K562 (cell line): Measurements from ENCODE around the gene NDUFA13. TPM values are rescaled to one million over a fixed set of nuclear protein-coding genes. Genes with fewer than 3 reads are reported as not detected.

ENCODE experiments used
- ATAC-seq: fragments of 200-7000 bp; cut with Tn5 transposase; 3 replicates; pipeline ENCODE4 v1.9.1; 2020; ENCODE audit warnings: moderate library complexity
- BruUV-seq: library from RNA; stranded (reverse); fragments of 400-500 nt; replicated peaks from 2 replicates; lab custom pipeline; 2021; lab: Mats Ljungman, UMichigan
- CTCF ChIA-PET: fragments of 300-600 bp; formaldehyde crosslinking; extraction: SDS; loops from one replicate; lab custom pipeline; 2021; ENCODE audit warnings: low intra/inter-chr PET ratio; lab: Yijun Ruan, JAX
- POLR2A ChIA-PET: fragments of 300-600, 350-650 bp; sonication (Branson Sonifier 250); formaldehyde crosslinking; extraction: SDS; loops from one replicate; lab custom pipeline; 2021; ENCODE audit warnings: antibody characterized with exemption, inconsistent platforms; lab: Yijun Ruan, JAX
- DNase-seq, 4 experiments: peaks; one replicate each; pipeline versions ENCODE4 v3.0.0 to v3.0.0-alpha.2; 2011 to 2018; ENCODE audit warnings: low spot score in 3 of 4, mixed read lengths in 3 of 4; ENCODE audit errors: extremely low read depth in 1 of 4
- FAIRE-seq: peaks from 2 replicates; lab custom pipeline; 2011; peaks lifted over from hg19 to GRCh38; lab: Jason Lieb, UNC
- H2AFZ ChIP-seq: 2 replicates; pipeline ENCODE4 v1.6.0; 2011; ENCODE audit warnings: low read depth, low read length, control low read depth, inconsistent platforms
- H3K27ac ChIP-seq: fragments of 200-600 bp; 3 replicates; pipeline ENCODE4 v1.8.0; 2011; ENCODE audit warnings: low read depth, mild to moderate bottlenecking, control low read depth, inconsistent platforms, low read length, moderate library complexity, mixed read lengths; ENCODE audit errors: extremely low read depth
- H3K27me3 ChIP-seq, 2 experiments: fragments of 300-600 bp in 1 of 2; 2 replicates in 1 of 2; 3 replicates in 1 of 2; pipeline versions ENCODE4 v1.6.0 to v1.8.0; 2011; ENCODE audit warnings: inconsistent platforms in 2 of 2, low read length in 2 of 2, mild to moderate bottlenecking in 1 of 2, mixed read lengths in 1 of 2, moderate library complexity in 1 of 2; ENCODE audit not compliant: control insufficient read depth in 2 of 2, insufficient read depth in 2 of 2
- H3K36me3 ChIP-seq: fragments of 300-600 bp; 3 replicates; pipeline ENCODE4 v1.8.0; 2011; ENCODE audit warnings: mild to moderate bottlenecking, low read length, inconsistent platforms; ENCODE audit not compliant: control insufficient read depth, insufficient read depth
- H3K4me1 ChIP-seq, 2 experiments: fragments of 200-600 bp in 1 of 2; replicated peaks in 1 of 2; 2 replicates in 1 of 2; 3 replicates in 1 of 2; pipeline versions ENCODE4 v1.5.1 to v1.8.0; 2011; ENCODE audit warnings: inconsistent platforms in 2 of 2, low read length in 2 of 2, mild to moderate bottlenecking in 1 of 2, mixed read lengths in 1 of 2, moderate library complexity in 1 of 2; ENCODE audit not compliant: control insufficient read depth in 2 of 2, insufficient read depth in 2 of 2
- H3K4me2 ChIP-seq: 2 replicates; pipeline ENCODE4 v1.6.1; 2011; ENCODE audit warnings: low read length, control low read depth, inconsistent platforms, mixed read lengths; ENCODE audit not compliant: insufficient read depth
- H3K4me3 ChIP-seq: fragments of 200-600 bp; sonication (generic), shearing (Covaris generic); 2 replicates; pipeline ENCODE4 v1.5.1; 2016; ENCODE audit warnings: control low read depth, inconsistent platforms
- H3K79me2 ChIP-seq: fragments of 200-600 bp; 3 replicates; pipeline ENCODE4 v1.8.0; 2011; ENCODE audit warnings: low read length, inconsistent platforms; ENCODE audit not compliant: control insufficient read depth, insufficient read depth
- H3K9ac ChIP-seq, 2 experiments: 2 replicates each; pipeline versions ENCODE4 v1.6.0 to v1.6.1; 2011; ENCODE audit warnings: low read depth in 2 of 2, low read length in 2 of 2, control low read depth in 1 of 2, inconsistent platforms in 1 of 2, mild to moderate bottlenecking in 1 of 2, mixed read lengths in 1 of 2; ENCODE audit not compliant: insufficient read depth in 1 of 2
- H3K9me1 ChIP-seq: one replicate; pipeline ENCODE4 v1.6.0; 2011; ENCODE audit warnings: inconsistent platforms, mild to moderate bottlenecking, low read length, moderate library complexity; ENCODE audit not compliant: control insufficient read depth, insufficient read depth
- H3K9me3 ChIP-seq: replicated peaks from 2 replicates; pipeline ENCODE4 v1.5.1; 2011; ENCODE audit warnings: low read depth, low read length, inconsistent platforms; ENCODE audit not compliant: control insufficient read depth, insufficient read depth
- H4K20me1 ChIP-seq: replicated peaks from 2 replicates; pipeline ENCODE4 v1.6.1; 2011; ENCODE audit warnings: low read length, inconsistent platforms, mixed read lengths; ENCODE audit not compliant: control insufficient read depth, insufficient read depth
- DMBX1 ChIP-seq: fragments of 250-450 bp; sonication (Bioruptor Pico); IDR thresholded peaks from 2 replicates; pipeline ENCODE4 v1.8.0; 2022; ENCODE audit warnings: inconsistent platforms, mild to moderate bottlenecking, moderate library complexity, borderline replicate concordance
- MTA3 ChIP-seq: fragments of 450-650 bp; formaldehyde crosslinking; IDR thresholded peaks from 2 replicates; pipeline ENCODE4 v1.6.1; 2017; ENCODE audit warnings: mild to moderate bottlenecking, borderline replicate concordance
- NFIC ChIP-seq: fragments of 450-650 bp; IDR thresholded peaks from 2 replicates; pipeline ENCODE4 v1.6.1; 2017; ENCODE audit warnings: mild to moderate bottlenecking, inconsistent platforms
- RNF2 ChIP-seq: sonication (generic); IDR thresholded peaks from 2 replicates; pipeline ENCODE4 v1.6.1; 2016
- SMAD2 ChIP-seq: fragments of 150-350 bp; IDR thresholded peaks from 2 replicates; pipeline ENCODE4 v1.6.1; 2014; ENCODE audit warnings: low read depth, mild to moderate bottlenecking, low read length
- SMARCE1 ChIP-seq: fragments of 450-650 bp; IDR thresholded peaks from 2 replicates; pipeline ENCODE4 v1.7.1; 2016; ENCODE audit warnings: mild to moderate bottlenecking
- SNRNP70 ChIP-seq: fragments of 200-400 bp; formaldehyde crosslinking; optimal IDR thresholded peaks from 2 replicates; pipeline ENCODE3; 2017; ENCODE audit warnings: low read depth, low read length
- TSC22D4 ChIP-seq: fragments of 450-650 bp; IDR thresholded peaks from 2 replicates; pipeline ENCODE4 v1.6.1; 2016; ENCODE audit warnings: missing genetic modification characterization, missing biosample characterization, control low read depth
- ZNF24 ChIP-seq: fragments of 450-650 bp; IDR thresholded peaks from 2 replicates; pipeline ENCODE4 v1.6.1; 2016
- ZNF354B ChIP-seq: fragments of 250-450 bp; sonication (Bioruptor Pico); IDR thresholded peaks from 2 replicates; pipeline ENCODE4 v1.4.0; 2020
- WGBS: fragments of 100-300 bp; shearing (Covaris generic); methylation state at CpG from one replicate; pipeline ENCODE4 v1.1.6; 2016; ENCODE audit warnings: low coverage, mixed read lengths; ENCODE audit not compliant: insufficient coverage; ENCODE audit errors: missing lambda C conversion rate; 5-methylcytosine and 5-hydroxymethylcytosine counted together
- in situ Hi-C: fragments of 300-500 bp; cut with MboI; formaldehyde crosslinking; loops from 4 replicates; pipeline ENCODE4 v1.15.0; 2018; ENCODE audit warnings: inconsistent platforms, mixed read lengths
- intact Hi-C: fragments of 100-400 bp; cut with micrococcal nuclease; formaldehyde crosslinking; loops from 2 replicates; pipeline ENCODE4 v1.14.2; 2022
- polyA plus RNA-seq, 8 experiments: library from polyadenylated mRNA; depleted of rRNA in 4 of 8; stranded (reverse) in 5 of 8; unstranded in 3 of 8; fragments of >200 nt; fragmentation: Nextera tagmentation in 2 of 8; fragmentation: Illumina TruSeq in 1 of 8; extraction: Ambion mirVana in 2 of 8; extraction: Trizol in 1 of 8; gene quantifications; 2 replicates each; pipeline versions ENCODE4 v1.2.1 to v1.2.3, GENCODE V29; 2011 to 2014; ENCODE audit warnings: inconsistent platforms in 1 of 8, missing spikeins in 1 of 8
- total RNA-seq, 7 experiments: library from RNA; depleted of rRNA in 6 of 7; stranded (reverse); fragments of >200 nt in 6 of 7; fragmentation: Illumina TruSeq in 2 of 7; extraction: Trizol in 2 of 7; gene quantifications; 2 replicates each; pipeline versions ENCODE4 v1.2.1 to v1.2.3, GENCODE V29; 2011 to 2021; ENCODE audit warnings: low replicate concordance in 1 of 7
- TF ChIP-seq, protein P1 (sequence below): sonication (generic); formaldehyde crosslinking; IDR thresholded peaks from 2 replicates; pipeline ENCODE4 v1.8.1; 2023; ENCODE audit warnings: mild to moderate bottlenecking, missing genetic modification reagents
- TF ChIP-seq, protein P2 (sequence below): fragments of 450-650 bp; IDR thresholded peaks from 2 replicates; pipeline ENCODE4 v1.6.1; 2016; ENCODE audit warnings: low read depth, mild to moderate bottlenecking, moderate library complexity

Gene NDUFA13
- total and polyA plus RNA-seq, 9 of the 15 experiments (the other 6 are each of a cell fraction or from before 2014, with no cell fraction given), result 146 to 596 (median 429) TPM

DNA sequence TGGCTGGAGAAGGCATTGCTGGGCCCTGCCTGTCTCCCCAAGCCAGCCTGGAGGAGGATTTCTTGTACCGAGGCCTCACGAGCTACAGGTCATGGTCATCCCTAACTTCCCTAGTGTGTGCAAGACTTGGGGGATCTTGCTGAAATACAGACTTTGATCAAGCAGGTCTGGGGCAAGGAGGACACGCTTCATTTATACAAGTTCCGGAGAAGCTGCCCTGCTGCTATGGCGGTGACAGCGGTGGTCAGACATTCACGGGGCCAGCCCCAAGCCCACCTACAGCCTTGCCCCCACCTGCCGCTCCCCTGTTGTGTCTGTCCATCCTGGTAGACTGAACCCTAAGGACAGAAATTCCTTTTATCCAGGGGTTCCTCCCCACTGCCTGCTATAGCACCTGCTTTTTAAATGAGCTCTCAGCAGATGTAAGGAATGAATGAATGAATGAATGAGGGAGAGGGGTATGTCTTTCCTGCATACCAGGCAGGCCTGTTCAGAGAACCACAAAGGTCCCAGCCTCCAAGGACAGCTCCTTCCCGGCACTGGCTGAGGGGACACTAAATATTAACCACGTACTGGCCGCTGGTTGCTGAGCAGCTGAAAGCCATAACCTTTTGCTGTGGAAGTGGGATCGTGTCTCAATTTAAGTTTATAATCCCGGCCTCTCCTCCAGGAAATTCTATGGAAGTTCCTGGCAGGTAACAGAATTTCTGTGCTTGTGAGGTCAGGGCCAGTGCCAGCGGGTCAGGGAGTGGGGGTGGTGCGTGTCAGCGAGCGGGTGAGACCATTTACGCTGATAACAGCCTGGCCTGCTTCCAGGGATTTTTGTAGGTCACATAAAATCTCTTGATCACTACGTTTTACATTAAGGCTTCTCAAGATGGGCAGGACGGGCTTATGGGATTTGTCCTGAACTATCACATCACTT, 27.8 kb upstream of the NDUFA13 start:
- H3K4me2 ChIP-seq, result peak overlapping the region; percentile 53
- peaks cover 88% of the 10 kb centered on the region for H3K79me2 ChIP-seq
- 0 out of 2 replicates have a peak, but pooled peaks have one; percentile 45 for TF ChIP-seq SMARCE1
- no peak for TF ChIP-seq TSC22D4 (tag)
- TF ChIP-seq, protein P1, sequence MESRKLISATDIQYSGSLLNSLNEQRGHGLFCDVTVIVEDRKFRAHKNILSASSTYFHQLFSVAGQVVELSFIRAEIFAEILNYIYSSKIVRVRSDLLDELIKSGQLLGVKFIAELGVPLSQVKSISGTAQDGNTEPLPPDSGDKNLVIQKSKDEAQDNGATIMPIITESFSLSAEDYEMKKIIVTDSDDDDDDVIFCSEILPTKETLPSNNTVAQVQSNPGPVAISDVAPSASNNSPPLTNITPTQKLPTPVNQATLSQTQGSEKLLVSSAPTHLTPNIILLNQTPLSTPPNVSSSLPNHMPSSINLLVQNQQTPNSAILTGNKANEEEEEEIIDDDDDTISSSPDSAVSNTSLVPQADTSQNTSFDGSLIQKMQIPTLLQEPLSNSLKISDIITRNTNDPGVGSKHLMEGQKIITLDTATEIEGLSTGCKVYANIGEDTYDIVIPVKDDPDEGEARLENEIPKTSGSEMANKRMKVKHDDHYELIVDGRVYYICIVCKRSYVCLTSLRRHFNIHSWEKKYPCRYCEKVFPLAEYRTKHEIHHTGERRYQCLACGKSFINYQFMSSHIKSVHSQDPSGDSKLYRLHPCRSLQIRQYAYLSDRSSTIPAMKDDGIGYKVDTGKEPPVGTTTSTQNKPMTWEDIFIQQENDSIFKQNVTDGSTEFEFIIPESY (CRISPR knock-in tag), result no peak
- peak; percentile 59; the same call in 1 of the 2 replicates for TF ChIP-seq DMBX1 (CRISPR knock-in tag)
- peak; percentile 96 for TF ChIP-seq ZNF24
- TF ChIP-seq, protein P2, sequence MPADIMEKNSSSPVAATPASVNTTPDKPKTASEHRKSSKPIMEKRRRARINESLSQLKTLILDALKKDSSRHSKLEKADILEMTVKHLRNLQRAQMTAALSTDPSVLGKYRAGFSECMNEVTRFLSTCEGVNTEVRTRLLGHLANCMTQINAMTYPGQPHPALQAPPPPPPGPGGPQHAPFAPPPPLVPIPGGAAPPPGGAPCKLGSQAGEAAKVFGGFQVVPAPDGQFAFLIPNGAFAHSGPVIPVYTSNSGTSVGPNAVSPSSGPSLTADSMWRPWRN, result 0 out of 2 replicates have a peak, but pooled peaks have one; percentile 15
- TF ChIP-seq RNF2, result peak; percentile 63; the same call in 1 of the 2 replicates
- no peak for TF ChIP-seq SNRNP70
- TF ChIP-seq MTA3, result peak; percentile 18; the same call in 1 of the 2 replicates
- TF ChIP-seq NFIC, result peak; percentile 93
- TF ChIP-seq SMAD2, result no peak
- TF ChIP-seq ZNF354B (CRISPR knock-in tag), result 0 out of 2 replicates have a peak, but pooled peaks have one; percentile 8

More for the DNA sequence above, 27.8 kb upstream of the NDUFA13 start:
- ChIA-PET POLR2A (interaction anchor here (0.6 to 2.3 kb wide), 12 partner anchors 9 to 317 kb away, joined by 3 to 11 read pairs (median 4); partner anchors contain the start of gene GATAD2A), CTCF (interaction anchor here (0.6 to 2.7 kb wide), 2 partner anchors 118 to 121 kb away, joined by 5 to 18 read pairs; no protein-coding TSS in a partner anchor)
- peak; percentile 57 for FAIRE-seq
- peaks cover 26% of the 10 kb centered on the region; the same call in 1 of the 2 replicates for H4K20me1 ChIP-seq
- intact Hi-C loops, result loop anchor here (2.0 to 5.0 kb wide), 2 partner anchors 43 to 101 kb away; no protein-coding TSS in a partner anchor
- H3K4me1 ChIP-seq, result peaks cover 38 to 53% of the 10 kb centered on the region in 2 experiments
- no peak overlapping the region; the same call in 1 of the 2 replicates for H3K4me3 ChIP-seq
- in situ Hi-C loops, result no loop called here
- no peaks in the 10 kb centered on the region for H3K27me3 ChIP-seq
- H3K9me1 ChIP-seq, result peaks cover 4% of the 10 kb centered on the region
- H3K9ac ChIP-seq, result peak overlapping the region; percentile 66 to 83
- H2AFZ ChIP-seq, result 0 out of 2 replicates have a peak overlapping the region, but pooled peaks have one; percentile 1
- peak overlapping the region; percentile 90 for H3K27ac ChIP-seq
- peaks cover 69% of the 10 kb centered on the region; the same call in 2 of the 3 replicates for H3K36me3 ChIP-seq
- 23% methylated on average over 20 of the region's 20 CpGs for WGBS
- ATAC-seq, result peak; percentile 61
- peak; percentile 58 to 83 (median 67) for DNase-seq
- no TSS peak for BruUV-seq
- H3K9me3 ChIP-seq, result no peaks in the 10 kb centered on the region
